NCI-H2107 treated with DMSO at 0.1 percent for 48 hours (cell line): Measurements from ENCODE around the gene SP140.
"Not testable (repeated sequence)": the region's sequence is repeated elsewhere in the genome, so short reads cannot be mapped to it uniquely, and the experiment has no call there.

ENCODE experiments used
- DNase-seq: peaks from one replicate; lab custom pipeline; 2025; ENCODE audit not compliant: unreplicated experiment; lab: John Stamatoyannopoulos, UW

The SP140 gene

GRCh38 chr2:230225486-230225885 lies at the start of gene SP140:
SP140 (plus strand) TSS chr2:230225736; CDS start chr2:230225845, 109 bp downstream.
- no peak for DNase-seq

- no peak for DNase-seq
These were observed 48.5 kb upstream of the SP140 start for GRCh38 chr2:230176996-230177395.

GRCh38 chr2:230178546-230179485 lies 46.7 kb upstream of the SP140 start:
- no peak for DNase-seq

- DNase-seq: no peak
These were observed 45.6 kb upstream of the SP140 start for GRCh38 chr2:230179907-230180306.

GRCh38 chr2:230181195-230181594 lies 44.3 kb upstream of the SP140 start:
- no peak for DNase-seq

- no peak for DNase-seq
These were observed 40.6 kb upstream of the SP140 start for GRCh38 chr2:230184727-230185578.

GRCh38 chr2:230202430-230203109 lies 23.0 kb upstream of the SP140 start:
- no peak for DNase-seq

GRCh38 chr2:230203110-230203676 lies 22.3 kb upstream of the SP140 start:
- DNase-seq: no peak

- no peak for DNase-seq
These were observed 20.5 kb upstream of the SP140 start for GRCh38 chr2:230205034-230205433.

- DNase-seq: no peak
These were observed 19.8 kb upstream of the SP140 start for GRCh38 chr2:230205721-230206120.

GRCh38 chr2:230208576-230208975 lies 17.0 kb upstream of the SP140 start:
- DNase-seq: no peak

GRCh38 chr2:230209422-230210051 lies 16.0 kb upstream of the SP140 start:
- DNase-seq: no peak

- DNase-seq: no peak
These were observed 9.0 kb upstream of the SP140 start for GRCh38 chr2:230216489-230216888.

- DNase-seq: no peak
These were observed 8.1 kb upstream of the SP140 start for GRCh38 chr2:230217424-230217823.

- DNase-seq: no peak
These were observed 7.1 kb upstream of the SP140 start for GRCh38 chr2:230218421-230218820.

GRCh38 chr2:230219419-230220331 lies 5.9 kb upstream of the SP140 start, which contains the start of gene SP110:
SP110 (minus strand) TSS chr2:230219984; CDS start chr2:230216927, 3,057 bp downstream.
- peak; percentile 6 for DNase-seq

GRCh38 chr2:230220347-230220969 lies 5.1 kb upstream of the SP140 start:
- DNase-seq: no peak

GRCh38 chr2:230221493-230221892 lies 4.0 kb upstream of the SP140 start:
- no peak for DNase-seq

- not testable (repeated sequence) for DNase-seq
These were observed 2.7 kb upstream of the SP140 start for GRCh38 chr2:230222829-230223228.
